ENCODE results near the gene MYO9A. TPM values are rescaled to one million over a fixed set of nuclear protein-coding genes. Genes with fewer than 3 reads are reported as not detected.

Gene MYO9A
- total RNA-seq, 1 experiment from 2014 or later: 41.6 TPM

DNA sequence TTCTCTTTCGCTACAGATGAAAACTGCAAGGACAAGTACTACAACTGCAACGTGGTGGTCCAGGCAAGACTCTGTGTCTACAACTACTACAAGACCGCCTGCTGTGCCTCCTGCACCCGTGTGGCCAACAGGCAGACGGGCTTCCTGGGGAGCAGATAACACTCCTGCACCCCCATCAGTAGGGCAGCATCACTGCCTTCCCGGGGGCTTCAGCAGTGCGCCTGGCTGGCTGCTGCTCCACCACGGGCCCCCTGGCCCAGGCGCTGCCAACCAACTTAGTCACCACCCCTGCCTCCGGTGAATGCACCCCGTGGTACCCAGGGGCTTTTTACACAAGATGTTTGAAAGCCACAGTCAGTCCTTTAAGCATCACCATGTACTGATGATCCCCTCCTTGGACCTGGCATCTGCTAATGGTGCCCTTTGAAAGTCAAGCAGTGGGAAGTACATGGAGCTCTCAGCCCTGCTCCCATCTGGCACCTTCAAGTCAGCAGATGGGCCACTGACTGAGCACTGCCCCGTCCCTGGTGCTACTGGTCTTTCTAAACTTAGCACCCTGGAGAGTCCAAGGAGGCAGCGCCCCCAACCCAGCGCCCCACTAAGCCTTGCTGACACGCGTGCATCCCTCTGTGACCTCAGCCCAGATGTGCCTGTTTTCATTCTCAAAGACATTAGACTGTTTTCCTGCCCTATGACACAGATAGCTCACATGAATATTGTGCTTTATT lies 340.6 kb downstream of the MYO9A start:
- intact Hi-C loops (cut with micrococcal nuclease; ENCODE audit: unreplicated experiment) (no loop called here), in situ Hi-C loops (cut with HindIII; ENCODE audit: low pct_unique_long_range_greater_than_20kb, low sequenced_read_pairs) (no loop called here)
- no peak for DNase-seq (ENCODE audit: low read depth, low spot score)
- no peaks in the 10 kb centered on the region for H3K27me3 ChIP-seq (ENCODE audit: control insufficient read depth, insufficient read depth, low read length)
- H3K27ac ChIP-seq (ENCODE audit: low read length): no peak overlapping the region
- ChIA-PET POLR2A (no interaction called here), CTCF (interaction anchor here (0.5 kb wide), 1 partner anchor 34 kb away, joined by 5 read pairs; no protein-coding TSS in a partner anchor)
- peaks cover 6% of the 10 kb centered on the region; the same call in 1 of the 2 replicates for H3K4me1 ChIP-seq (ENCODE audit: control insufficient read depth, insufficient read depth, low read length)
- ATAC-seq: no peak; the same call in 1 of the 2 replicates
- TF ChIP-seq TCF7L2 (IDR thresholded peaks at IDR 0.05; ENCODE audit: low read depth, low read length) (no peak), POLR2AphosphoS5 (IDR thresholded peaks at IDR 0.05; ENCODE audit: low read depth, low read length) (no peak), SIN3A (IDR thresholded peaks at IDR 0.05; ENCODE audit: borderline replicate concordance, insufficient read depth, low read depth, low read length) (no peak)
- TF ChIP-seq, protein P1, sequence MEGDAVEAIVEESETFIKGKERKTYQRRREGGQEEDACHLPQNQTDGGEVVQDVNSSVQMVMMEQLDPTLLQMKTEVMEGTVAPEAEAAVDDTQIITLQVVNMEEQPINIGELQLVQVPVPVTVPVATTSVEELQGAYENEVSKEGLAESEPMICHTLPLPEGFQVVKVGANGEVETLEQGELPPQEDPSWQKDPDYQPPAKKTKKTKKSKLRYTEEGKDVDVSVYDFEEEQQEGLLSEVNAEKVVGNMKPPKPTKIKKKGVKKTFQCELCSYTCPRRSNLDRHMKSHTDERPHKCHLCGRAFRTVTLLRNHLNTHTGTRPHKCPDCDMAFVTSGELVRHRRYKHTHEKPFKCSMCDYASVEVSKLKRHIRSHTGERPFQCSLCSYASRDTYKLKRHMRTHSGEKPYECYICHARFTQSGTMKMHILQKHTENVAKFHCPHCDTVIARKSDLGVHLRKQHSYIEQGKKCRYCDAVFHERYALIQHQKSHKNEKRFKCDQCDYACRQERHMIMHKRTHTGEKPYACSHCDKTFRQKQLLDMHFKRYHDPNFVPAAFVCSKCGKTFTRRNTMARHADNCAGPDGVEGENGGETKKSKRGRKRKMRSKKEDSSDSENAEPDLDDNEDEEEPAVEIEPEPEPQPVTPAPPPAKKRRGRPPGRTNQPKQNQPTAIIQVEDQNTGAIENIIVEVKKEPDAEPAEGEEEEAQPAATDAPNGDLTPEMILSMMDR (IDR thresholded peaks at IDR 0.05): no peak
- TF ChIP-seq, protein P2, sequence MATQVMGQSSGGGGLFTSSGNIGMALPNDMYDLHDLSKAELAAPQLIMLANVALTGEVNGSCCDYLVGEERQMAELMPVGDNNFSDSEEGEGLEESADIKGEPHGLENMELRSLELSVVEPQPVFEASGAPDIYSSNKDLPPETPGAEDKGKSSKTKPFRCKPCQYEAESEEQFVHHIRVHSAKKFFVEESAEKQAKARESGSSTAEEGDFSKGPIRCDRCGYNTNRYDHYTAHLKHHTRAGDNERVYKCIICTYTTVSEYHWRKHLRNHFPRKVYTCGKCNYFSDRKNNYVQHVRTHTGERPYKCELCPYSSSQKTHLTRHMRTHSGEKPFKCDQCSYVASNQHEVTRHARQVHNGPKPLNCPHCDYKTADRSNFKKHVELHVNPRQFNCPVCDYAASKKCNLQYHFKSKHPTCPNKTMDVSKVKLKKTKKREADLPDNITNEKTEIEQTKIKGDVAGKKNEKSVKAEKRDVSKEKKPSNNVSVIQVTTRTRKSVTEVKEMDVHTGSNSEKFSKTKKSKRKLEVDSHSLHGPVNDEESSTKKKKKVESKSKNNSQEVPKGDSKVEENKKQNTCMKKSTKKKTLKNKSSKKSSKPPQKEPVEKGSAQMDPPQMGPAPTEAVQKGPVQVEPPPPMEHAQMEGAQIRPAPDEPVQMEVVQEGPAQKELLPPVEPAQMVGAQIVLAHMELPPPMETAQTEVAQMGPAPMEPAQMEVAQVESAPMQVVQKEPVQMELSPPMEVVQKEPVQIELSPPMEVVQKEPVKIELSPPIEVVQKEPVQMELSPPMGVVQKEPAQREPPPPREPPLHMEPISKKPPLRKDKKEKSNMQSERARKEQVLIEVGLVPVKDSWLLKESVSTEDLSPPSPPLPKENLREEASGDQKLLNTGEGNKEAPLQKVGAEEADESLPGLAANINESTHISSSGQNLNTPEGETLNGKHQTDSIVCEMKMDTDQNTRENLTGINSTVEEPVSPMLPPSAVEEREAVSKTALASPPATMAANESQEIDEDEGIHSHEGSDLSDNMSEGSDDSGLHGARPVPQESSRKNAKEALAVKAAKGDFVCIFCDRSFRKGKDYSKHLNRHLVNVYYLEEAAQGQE (IDR thresholded peaks at IDR 0.05; ENCODE audit: insufficient read depth in 1 of 2, low read depth in 2 of 2, low read length in 1 of 2): no peak
- no TSS peak for BruUV-seq (replicated peaks)
- H3K9me3 ChIP-seq (ENCODE audit: control insufficient read depth, insufficient read depth, low read depth, low read length): no peaks in the 10 kb centered on the region
- no peaks in the 10 kb centered on the region for H3K36me3 ChIP-seq (ENCODE audit: control insufficient read depth, insufficient read depth, low read length)
- H3K4me3 ChIP-seq (ENCODE audit: low read depth in 2 of 2, low read length in 2 of 2): no peak overlapping the region

DNA sequence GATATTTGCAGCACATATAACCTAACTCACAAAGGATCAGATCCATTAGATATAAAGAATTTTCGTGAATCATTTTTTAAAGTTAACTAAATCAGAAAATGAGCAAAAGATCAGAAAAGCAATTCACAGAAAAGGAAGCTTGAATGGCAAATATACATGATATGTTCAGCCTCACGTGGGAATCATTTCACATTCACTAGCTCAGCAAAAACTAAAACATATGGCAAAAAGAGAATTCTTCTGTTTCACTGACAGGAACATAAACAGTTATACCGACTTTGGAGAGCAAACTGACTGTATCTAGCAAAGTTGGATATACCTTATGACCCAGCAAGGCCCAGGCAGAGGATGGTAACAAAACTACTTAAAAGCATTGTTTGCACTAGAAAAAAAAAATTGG lies 341.6 kb downstream of the MYO9A start:
- intact Hi-C loops (cut with micrococcal nuclease; ENCODE audit: unreplicated experiment) (no loop called here), in situ Hi-C loops (cut with HindIII; ENCODE audit: low pct_unique_long_range_greater_than_20kb, low sequenced_read_pairs) (no loop called here)
- Histone ChIP-seq H3K4me1 (ENCODE audit: control insufficient read depth, insufficient read depth, low read length) (peaks cover 6% of the 10 kb centered on the region; the same call in 1 of the 2 replicates), H3K27ac (ENCODE audit: low read length) (no peak overlapping the region), H3K36me3 (ENCODE audit: control insufficient read depth, insufficient read depth, low read length) (no peaks in the 10 kb centered on the region), H3K9me3 (ENCODE audit: control insufficient read depth, insufficient read depth, low read depth, low read length) (no peaks in the 10 kb centered on the region), H3K27me3 (ENCODE audit: control insufficient read depth, insufficient read depth, low read length) (no peaks in the 10 kb centered on the region), H3K4me3 (ENCODE audit: low read depth in 2 of 2, low read length in 2 of 2) (no peak overlapping the region)
- ChIA-PET POLR2A (interaction anchor here (0.7 kb wide), 1 partner anchor 389 kb away, joined by 4 read pairs; no protein-coding TSS in a partner anchor), CTCF (no interaction called here)
- ATAC-seq (no peak), DNase-seq (ENCODE audit: low read depth, low spot score) (no peak)
- no TSS peak for BruUV-seq (replicated peaks)
- TF ChIP-seq, protein P1 (IDR thresholded peaks at IDR 0.05): no peak
- no peak for TF ChIP-seq TCF7L2 (IDR thresholded peaks at IDR 0.05; ENCODE audit: low read depth, low read length)
- no peak for TF ChIP-seq SIN3A (IDR thresholded peaks at IDR 0.05; ENCODE audit: borderline replicate concordance, insufficient read depth, low read depth, low read length)
- no peak for TF ChIP-seq POLR2AphosphoS5 (IDR thresholded peaks at IDR 0.05; ENCODE audit: low read depth, low read length)
- TF ChIP-seq, protein P2 (IDR thresholded peaks at IDR 0.05; ENCODE audit: insufficient read depth in 1 of 2, low read depth in 2 of 2, low read length in 1 of 2): no peak

Measured in Panc1 (cell line).